Left lung (tissue), 10 donors: ENCODE results near the gene PARP8. TPM values are rescaled to one million over a fixed set of nuclear protein-coding genes. Genes with fewer than 3 reads are reported as not detected.
"Not testable (repeated sequence)": the region's sequence is repeated elsewhere in the genome, so short reads cannot be mapped to it uniquely, and the experiment has no call there.

Source experiments
- ATAC-seq: fragments of 200-7000 bp; cut with Tn5 transposase; one replicate; pipeline ENCODE4 v1.9.1; 2020; ENCODE audit warnings: moderate library complexity
- DNase-seq, 4 donors: peaks; one replicate each; pipeline ENCODE4 v3.0.0-alpha.2; 2013 to 2020
- H3K27ac ChIP-seq, 2 donors: fragments of 200-600 bp; sonication (generic) in 1 of 2; one replicate each; pipeline versions ENCODE4 v1.5.0 to v1.8.0; 2020 to 2021
- H3K27me3 ChIP-seq, 2 donors: fragments of 200-600 bp; sonication (generic) in 1 of 2; one replicate each; pipeline versions ENCODE4 v1.5.0 to v1.8.0; 2020 to 2021
- H3K36me3 ChIP-seq, 2 donors: fragments of 200-600 bp; sonication (generic) in 1 of 2; one replicate each; pipeline versions ENCODE4 v1.5.0 to v1.8.0; 2020 to 2021
- H3K4me1 ChIP-seq, 2 donors: fragments of 200-600 bp; one replicate each; pipeline ENCODE4 v1.8.0; 2021
- H3K4me3 ChIP-seq, 2 donors: fragments of 200-600 bp; sonication (generic) in 1 of 2; one replicate each; pipeline versions ENCODE4 v1.5.0 to v1.8.0; 2020 to 2021; ENCODE audit warnings: mild to moderate bottlenecking in 1 of 2
- H3K9me3 ChIP-seq, 2 donors: fragments of 200-600 bp; sonication (generic) in 1 of 2; one replicate each; pipeline versions ENCODE4 v1.5.0 to v1.8.0; 2020 to 2021
- CTCF ChIP-seq, 2 donors: fragments of 200-600 bp; sonication (generic) in 1 of 2; IDR thresholded peaks; one replicate each; pipeline versions ENCODE4 v1.5.0 to v1.8.0; 2021; ENCODE audit warnings: antibody characterized with exemption in 2 of 2
- intact Hi-C, 2 donors: fragments of 100-400 bp; cut with DNase I; formaldehyde crosslinking; loops; one replicate each; pipeline versions ENCODE4 v1.11.2 to v1.14.2; 2022
- polyA plus RNA-seq, 6 donors: library from polyadenylated mRNA; unstranded; fragments of 120-200 nt; gene quantifications; one replicate each; pipeline ENCODE4 v1.2.1, GENCODE V29; 2013; ENCODE audit not compliant: insufficient read length in 6 of 6
- total RNA-seq, 2 donors: library from RNA; stranded (reverse); fragmentation: NEBNext Ultra II Directional; extraction: Animal tissue kit (Norgen Biotek cat#: 25700); gene quantifications; one replicate each; pipeline ENCODE4 v1.2.1, GENCODE V29; 2021
- donor health status: DM: no; HTN: yes; CAD: no.
- donor health status: DM: no; HTN: no; CAD: no.

Gene PARP8
- total and polyA plus RNA-seq, 8 donors: 19.1 to 41.3 (median 22.0) TPM

GRCh38 chr5:50766462-50766861 is 100.0 kb downstream of the PARP8 start:
- ATAC-seq: no peak
- H3K4me3 ChIP-seq: no peak overlapping the region
- H3K27me3 ChIP-seq: no peaks in the 10 kb centered on the region
- no peak for TF ChIP-seq CTCF (IDR thresholded peaks at IDR 0.05)
- no peak for DNase-seq
- no peak overlapping the region for H3K27ac ChIP-seq
- intact Hi-C loops: no loop called here
- no peaks in the 10 kb centered on the region for H3K9me3 ChIP-seq
- H3K36me3 ChIP-seq: peaks cover 0 to 36% of the 10 kb centered on the region in 2 donors
- no peaks in the 10 kb centered on the region for H3K4me1 ChIP-seq

- Histone ChIP-seq H3K9me3 (no peaks in the 10 kb centered on the region), H3K4me3 (no peak overlapping the region), H3K36me3 (peaks cover 0 to 32% of the 10 kb centered on the region in 2 donors), H3K27ac (no peak overlapping the region), H3K27me3 (no peaks in the 10 kb centered on the region), H3K4me1 (no peaks in the 10 kb centered on the region)
- DNase-seq: no peak
- TF ChIP-seq CTCF (IDR thresholded peaks at IDR 0.05): no peak
- intact Hi-C loops: no loop called here
- no peak for ATAC-seq
Measured at GRCh38 chr5:50766967-50767366, 100.5 kb downstream of the PARP8 start.

GRCh38 chr5:50767588-50767987 is 101.2 kb downstream of the PARP8 start:
- Histone ChIP-seq H3K4me3 (no peak overlapping the region), H3K27ac (no peak overlapping the region), H3K4me1 (no peaks in the 10 kb centered on the region), H3K9me3 (no peaks in the 10 kb centered on the region), H3K27me3 (no peaks in the 10 kb centered on the region), H3K36me3 (peaks cover 0 to 26% of the 10 kb centered on the region in 2 donors)
- no peak for TF ChIP-seq CTCF (IDR thresholded peaks at IDR 0.05)
- intact Hi-C loops: no loop called here
- DNase-seq: no peak
- no peak for ATAC-seq

- H3K4me3 ChIP-seq: no peak overlapping the region
- no peak overlapping the region for H3K27ac ChIP-seq
- no peaks in the 10 kb centered on the region for H3K27me3 ChIP-seq
- intact Hi-C loops: no loop called here
- H3K36me3 ChIP-seq: peaks cover 0 to 18% of the 10 kb centered on the region in 2 donors
- H3K4me1 ChIP-seq: no peaks in the 10 kb centered on the region
- H3K9me3 ChIP-seq: peaks cover 0 to 8% of the 10 kb centered on the region in 2 donors
- no peak for DNase-seq
- ATAC-seq: no peak
- TF ChIP-seq CTCF (IDR thresholded peaks at IDR 0.05): no peak
Measured at GRCh38 chr5:50768634-50769033, 102.2 kb downstream of the PARP8 start.

- no peak for DNase-seq
- Histone ChIP-seq H3K4me1 (no peaks in the 10 kb centered on the region), H3K27me3 (no peaks in the 10 kb centered on the region), H3K27ac (no peak overlapping the region), H3K9me3 (peaks cover 0 to 9% of the 10 kb centered on the region in 2 donors), H3K36me3 (peaks cover 0 to 23% of the 10 kb centered on the region in 2 donors), H3K4me3 (no peak overlapping the region)
- intact Hi-C loops: no loop called here
- no peak for ATAC-seq
- no peak for TF ChIP-seq CTCF (IDR thresholded peaks at IDR 0.05)
Measured at GRCh38 chr5:50770441-50770840, 104.0 kb downstream of the PARP8 start.

GRCh38 chr5:50774446-50775175 is 108.2 kb downstream of the PARP8 start:
- H3K9me3 ChIP-seq, H3K4me3 ChIP-seq, ATAC-seq, H3K4me1 ChIP-seq, H3K27me3 ChIP-seq, H3K27ac ChIP-seq, intact Hi-C loops: not testable (repeated sequence)
- DNase-seq: peak in 1 of 4 donors; percentile 68
- peaks cover 0 to 31% of the 10 kb centered on the region in 2 donors for H3K36me3 ChIP-seq
